AG20443 (cell line): ENCODE measurements around the gene ACCS.
A peak's percentile ranks its signal among the peaks of the same experiment; 100 is the strongest.

Experiments
- DNase-seq: peaks from one replicate; pipeline ENCODE4 v3.0.0; 2012; ENCODE audit warnings: low spot score, mixed read lengths

ACCS gene

DNA sequence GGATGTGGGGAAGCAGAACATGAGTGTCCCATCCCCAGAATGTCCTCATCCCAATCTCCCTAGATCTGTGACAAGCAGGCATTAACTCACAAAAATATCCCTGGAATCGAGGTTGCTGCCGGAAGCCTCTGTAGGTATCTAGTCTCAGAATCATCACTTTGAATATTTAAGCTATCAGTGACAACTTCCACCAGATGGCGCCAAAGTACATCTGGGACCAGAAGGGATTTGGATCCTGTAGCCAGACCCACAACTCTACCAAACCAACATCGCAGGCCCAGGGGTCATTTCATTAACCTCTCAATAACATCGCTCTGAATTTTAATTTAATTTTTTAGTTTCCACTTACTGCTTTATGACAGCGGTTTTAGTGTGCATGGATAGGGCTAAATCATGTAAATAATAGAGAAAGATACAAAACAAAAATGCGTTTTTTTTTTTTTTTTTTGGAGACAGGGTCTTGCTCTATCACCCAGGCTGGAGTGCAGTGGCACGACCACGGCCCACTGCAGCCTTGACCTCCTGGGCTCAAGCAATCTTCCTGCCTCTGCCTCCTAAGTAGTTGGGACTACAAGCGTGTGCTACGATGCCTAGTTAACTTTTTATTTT, 28.3 kb downstream of the ACCS start:
- peak; percentile 85 for DNase-seq

DNA sequence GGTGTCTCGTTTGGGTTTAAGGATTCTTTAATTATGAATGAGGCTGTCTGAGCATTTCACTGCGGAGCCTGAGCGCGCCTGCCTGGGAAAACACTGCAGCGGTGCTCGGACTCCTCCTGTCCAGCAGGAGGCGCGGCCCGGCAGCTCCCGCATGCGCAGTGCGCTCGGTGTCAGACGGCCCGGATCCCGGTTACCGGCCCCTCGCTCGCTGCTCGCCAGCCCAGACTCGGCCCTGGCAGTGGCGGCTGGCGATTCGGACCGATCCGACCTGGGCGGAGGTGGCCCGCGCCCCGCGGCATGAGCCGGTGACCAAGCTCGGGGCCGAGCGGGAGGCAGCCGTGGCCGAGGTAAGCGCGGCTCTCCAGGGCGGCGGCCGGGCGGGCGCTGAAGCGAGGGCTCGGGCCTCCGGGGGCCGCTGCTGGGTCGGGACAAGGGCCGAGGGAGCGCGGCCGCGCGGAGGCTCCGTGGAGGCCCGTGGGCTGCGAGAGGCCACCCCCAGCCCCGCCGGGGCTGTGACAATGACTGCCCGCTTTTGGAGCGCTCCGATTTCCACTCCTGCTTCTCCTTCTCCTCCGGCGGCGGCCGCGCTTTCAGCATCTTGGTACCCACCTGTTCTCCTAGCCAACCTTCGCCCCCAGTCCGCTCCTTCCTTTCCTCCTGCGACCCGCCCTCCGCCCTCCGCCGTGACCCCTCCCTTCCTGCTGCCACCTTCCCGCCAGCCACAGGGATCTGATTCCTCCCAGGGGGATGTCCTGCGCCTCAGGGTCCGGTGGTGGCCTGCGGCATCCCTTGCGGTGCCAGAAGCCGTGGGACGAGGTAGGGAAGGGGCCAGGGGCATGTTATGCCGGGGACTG, 29.7 kb downstream of the ACCS start, which contains the start of gene EXT2:
Gene EXT2, plus strand, starts transcription at position 173 of the 854 bp plus-strand sequence. CDS start 12,035 bp downstream, outside the sequence.
- peak; percentile 100 for DNase-seq

DNA sequence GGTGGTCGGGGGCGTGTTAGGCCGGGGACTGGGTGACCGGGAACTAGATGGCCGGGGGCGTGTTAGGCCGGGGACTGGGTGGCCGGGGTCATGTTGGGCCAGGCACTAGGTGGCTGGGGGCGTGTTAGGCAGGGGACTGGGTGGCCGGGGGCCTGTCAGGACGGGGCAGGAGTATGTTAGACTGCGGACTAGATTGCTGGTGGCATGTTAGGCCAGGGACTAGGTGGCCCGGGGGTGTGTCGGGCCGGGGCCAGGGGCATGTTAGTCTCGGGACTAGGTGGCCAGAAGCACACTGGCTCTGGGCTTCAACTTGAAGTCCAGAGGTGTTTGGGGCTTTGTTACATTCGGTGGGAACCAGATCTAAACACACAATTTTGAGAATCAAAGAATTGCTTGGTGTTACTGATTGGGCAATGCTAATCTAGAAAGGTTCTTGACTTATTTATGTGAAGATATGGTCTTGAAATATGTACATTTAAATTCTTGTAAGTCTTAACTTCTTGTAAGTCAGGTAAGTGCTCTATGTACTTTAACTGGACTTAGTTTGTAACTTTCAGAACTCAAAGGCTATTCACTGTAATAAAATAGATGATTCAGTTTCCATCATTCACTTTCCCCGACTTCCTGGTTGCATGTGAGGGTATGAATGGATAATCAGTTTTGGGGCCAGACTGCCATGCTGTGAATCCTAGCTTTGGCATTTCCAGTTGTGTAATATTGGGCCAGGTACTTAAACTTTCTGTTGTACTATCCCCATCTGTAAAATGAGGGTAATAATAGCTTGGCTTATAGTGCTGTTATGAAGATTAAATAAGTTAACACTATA, 30.5 kb downstream of the ACCS start:
- DNase-seq: peak; percentile 49

DNA sequence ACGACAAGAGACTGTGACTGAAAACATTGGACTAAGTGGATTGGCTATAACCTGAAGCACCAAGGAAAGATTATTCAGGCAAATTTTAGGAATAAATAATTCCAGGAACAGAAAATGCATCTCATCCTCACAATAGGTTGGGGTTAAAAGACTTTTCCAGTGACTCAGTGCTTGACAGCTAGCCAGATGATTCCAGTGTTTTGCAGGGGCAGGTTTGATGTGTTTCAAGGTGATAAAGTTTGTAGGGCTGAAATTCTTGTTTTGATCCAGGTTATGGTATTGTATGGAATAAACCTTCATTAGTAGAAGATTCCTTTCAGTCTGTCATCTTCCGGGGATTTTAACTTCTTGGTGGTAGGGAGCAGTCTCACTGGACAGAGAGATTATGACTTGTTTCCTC, 31.8 kb downstream of the ACCS start:
- DNase-seq: no peak

DNA sequence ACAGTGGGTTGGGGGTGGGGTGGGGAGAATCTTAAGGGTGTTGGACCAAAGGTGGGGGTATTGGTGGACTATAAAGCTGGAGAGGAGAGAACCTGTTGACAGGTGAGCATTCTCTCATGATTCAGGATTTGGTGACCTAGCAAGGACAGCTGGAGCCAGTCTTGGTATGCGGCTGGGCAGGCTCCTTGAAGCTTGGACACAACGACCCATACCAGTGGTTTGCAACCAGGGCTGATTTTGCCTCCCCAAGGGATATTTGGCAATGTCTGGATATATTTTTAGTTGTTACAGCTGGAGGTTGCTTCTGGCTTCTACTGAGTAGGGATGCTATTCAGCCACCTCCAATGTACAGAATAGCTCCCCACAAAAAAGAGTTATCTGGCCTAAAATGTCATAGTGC, 35.0 kb downstream of the ACCS start:
- no peak for DNase-seq

DNA sequence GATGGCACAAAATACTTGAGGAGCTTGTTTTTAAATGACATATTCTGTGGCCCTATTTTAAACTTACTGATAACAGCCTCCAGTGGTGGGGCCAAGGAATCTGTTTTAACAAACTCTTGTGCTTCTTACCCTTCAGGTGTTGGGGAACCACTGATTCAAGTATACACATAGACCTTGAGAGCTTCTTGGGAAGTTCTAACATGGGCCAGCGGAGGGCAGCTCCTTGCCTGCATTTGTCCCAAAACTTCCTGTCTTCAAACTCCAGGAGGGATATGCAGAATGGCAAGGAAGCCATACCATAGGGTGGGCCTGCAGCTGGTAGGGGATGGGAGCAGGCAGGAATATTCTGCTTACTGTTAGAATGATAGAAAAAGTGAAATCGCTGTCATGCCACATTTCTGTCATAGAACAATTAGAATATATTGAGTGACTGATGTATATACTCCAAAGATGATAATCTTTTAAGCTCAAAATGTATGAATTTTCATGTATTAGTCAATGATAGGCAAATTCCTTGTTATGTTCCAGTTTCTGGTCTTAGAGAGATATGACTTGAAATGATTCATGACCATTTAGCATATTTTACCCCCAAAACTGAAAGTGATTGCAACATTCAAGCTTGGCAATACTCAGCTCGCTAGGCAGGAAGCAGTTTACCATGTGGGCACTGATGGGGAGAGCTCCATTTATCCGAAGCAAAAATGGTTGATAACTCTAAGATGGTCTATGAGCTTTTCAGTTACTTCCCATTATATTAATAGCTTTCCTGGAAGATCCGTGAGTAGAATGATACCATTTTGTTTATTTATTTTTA, 38.6 kb downstream of the ACCS start:
- DNase-seq: no peak

DNA sequence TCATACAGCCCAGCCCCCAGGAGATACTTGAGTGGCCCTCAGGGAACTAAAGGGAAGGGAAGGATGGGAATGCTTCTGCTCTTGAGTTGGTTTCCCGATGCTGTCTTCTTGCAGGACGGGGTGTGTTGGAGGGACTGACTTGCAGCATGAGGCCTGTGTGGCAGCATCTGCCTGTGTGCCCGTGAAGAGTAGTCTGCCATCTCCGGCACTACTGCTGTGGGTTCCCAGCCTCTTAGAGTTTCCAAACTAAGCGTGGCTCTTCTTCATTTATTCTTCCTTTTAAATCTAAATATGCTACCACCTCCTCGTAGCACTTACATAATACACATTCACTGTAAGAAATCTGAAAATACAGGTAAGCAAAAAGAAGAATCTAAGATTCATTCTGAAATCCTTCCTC, 42.2 kb downstream of the ACCS start:
- no peak for DNase-seq

DNA sequence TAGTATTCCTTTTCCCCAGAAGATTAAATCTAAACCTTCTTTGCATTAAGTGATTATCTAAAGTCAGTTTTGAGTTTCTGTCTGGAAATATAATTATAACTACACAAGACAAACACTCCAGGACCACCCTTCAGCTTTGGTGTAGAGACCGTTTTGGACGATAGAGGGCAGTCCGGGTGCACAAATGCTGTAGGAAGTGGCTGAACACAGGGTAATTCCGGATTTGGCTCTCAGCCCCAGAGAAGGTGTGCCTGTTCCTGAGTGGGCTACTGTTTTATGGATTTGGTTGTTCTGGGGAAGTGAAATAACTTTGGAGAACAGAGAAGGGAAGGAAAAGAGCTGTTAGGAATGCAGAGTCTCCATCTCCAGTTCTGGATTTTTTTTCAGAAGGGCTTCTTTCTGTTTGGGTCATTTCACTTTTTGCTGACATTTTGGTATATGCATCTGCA, 44.2 kb downstream of the ACCS start:
- peak; percentile 72 for DNase-seq

DNA sequence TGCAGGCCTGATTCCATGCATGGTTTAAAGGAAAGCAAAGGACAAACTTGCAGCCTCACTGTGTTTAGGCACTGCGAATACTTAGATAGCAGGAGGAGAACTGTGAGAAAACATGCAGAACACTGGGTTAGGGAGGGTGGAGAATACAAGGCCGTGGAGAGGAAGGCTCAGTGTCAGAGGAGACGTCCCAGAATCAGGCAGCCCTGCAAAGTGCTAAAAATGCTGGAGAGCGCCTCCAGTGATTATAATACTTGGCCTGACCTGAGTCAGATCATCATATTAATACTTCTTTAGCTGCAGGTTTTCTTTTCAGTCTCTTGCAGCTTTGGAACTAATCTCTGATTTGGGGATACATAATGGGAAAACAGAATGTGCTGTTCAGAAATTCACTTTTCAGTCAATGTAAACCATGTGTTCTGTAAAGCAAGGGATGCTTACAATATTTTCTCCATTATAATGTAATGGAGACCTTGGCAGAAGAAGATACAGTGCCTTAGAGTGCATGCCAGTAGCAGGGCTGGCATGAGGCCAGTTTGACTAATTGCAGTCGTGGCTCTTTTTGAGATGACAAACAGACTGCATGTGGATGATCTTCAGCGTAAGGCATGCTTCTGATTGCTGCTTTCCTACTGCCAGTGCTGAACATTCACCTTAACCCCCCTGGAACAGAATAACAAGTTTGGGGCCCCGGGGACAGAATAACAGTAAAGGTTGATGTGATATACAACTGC, 46.2 kb downstream of the ACCS start:
- peak; percentile 79 for DNase-seq

DNA sequence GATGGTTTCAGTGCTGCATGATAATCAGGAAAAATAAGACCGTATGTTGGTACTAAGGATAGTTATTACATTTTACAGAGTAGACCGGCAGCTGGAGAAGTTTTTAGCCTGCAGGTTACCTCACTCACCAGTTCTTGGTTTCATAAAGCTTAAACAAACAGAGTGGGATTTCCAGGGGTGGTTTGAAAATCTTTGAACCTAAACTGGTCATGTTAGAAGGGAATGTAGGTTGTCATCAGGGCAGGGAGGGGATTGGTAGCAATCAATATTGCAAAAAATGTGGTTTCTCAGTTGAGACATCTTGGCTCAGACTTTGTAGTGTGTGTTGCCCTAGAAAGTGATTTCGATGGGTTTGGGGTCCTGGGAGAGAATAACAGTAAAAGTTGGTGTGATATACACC, 46.9 kb downstream of the ACCS start:
- no peak for DNase-seq

DNA sequence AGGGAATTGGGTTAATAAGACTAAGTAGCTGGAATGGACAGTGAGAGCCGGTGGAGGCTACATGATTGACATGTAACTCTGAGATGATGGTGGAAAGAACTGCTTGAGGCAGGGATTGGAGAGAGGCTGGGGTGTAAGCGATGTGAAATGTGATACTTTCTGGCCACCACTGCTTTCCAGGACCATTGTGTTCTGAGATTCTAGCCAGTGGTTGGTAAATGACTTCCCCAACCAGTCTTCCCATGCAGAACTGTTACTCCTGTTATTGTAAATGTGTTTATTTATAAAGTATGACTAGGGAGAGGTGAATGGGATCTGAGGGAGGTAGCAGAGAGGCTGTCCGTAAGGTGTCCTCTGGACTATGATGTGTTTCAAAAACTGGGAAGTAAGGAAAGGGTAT, 47.5 kb downstream of the ACCS start:
- DNase-seq: no peak

DNA sequence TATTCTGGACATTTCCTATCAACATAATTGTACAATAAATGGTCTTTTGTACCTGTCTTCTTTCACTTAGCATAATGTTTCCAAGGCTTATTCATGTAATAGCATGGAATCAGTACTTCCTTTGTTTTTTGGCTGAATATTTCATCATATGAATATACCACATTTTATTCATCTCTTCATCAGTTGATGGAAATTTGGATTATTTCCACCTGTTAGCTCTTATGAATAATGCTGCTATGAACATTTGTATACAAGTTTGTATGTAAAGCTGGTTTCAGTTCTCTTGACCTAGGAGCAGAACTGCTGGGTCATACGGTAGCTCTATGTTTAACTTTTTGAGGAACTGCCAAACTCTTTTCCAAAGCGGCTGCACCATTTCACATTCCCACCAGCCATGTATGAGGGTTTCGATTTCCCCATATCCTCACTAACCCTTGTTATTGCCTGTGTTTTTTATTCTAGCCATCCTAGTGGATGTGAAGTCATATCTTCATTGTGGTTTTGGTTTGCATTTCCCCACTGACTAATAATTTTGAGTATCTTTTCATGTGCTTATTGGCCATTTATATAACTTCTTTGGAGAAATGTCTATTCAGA, 50.3 kb downstream of the ACCS start:
- no peak for DNase-seq

DNA sequence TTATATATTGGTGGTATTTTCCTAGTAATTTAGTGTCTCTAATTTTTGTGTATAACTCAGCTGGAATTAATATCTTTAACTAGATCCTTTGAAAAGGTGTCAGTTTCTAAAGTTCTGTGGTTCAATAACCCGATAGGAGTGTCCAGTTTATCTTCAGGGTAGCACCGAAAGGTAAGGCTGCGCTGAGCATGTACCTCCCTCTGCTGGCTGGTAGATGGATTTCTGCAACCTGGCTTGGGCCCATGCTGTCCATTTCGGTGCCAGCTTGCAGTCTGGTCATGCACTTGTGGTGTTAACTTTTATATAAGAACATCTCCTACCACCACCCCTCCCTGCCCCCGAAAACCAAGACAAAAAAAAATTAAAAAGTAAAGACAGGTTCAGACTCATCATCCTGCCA, 54.1 kb downstream of the ACCS start:
- no peak for DNase-seq

DNA sequence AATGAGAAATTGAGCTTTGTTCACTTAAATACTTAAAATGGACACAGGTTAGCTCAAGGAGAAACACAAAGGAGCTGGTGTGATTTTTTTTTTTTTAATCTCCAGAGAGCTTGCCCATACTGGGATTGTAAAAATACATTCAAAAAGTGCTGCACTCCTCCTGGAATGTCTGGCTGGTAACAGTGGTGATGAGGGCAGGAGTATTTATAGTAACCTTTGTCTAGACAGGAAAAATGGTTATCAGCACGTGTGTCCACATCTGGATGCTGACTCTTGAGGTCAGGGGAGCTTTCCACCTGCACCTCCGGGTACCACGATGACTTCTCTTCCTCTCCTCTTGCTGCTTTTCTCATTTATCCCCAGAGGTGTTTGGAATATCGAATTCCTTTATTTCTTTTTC, 59.5 kb downstream of the ACCS start:
- DNase-seq: no peak

DNA sequence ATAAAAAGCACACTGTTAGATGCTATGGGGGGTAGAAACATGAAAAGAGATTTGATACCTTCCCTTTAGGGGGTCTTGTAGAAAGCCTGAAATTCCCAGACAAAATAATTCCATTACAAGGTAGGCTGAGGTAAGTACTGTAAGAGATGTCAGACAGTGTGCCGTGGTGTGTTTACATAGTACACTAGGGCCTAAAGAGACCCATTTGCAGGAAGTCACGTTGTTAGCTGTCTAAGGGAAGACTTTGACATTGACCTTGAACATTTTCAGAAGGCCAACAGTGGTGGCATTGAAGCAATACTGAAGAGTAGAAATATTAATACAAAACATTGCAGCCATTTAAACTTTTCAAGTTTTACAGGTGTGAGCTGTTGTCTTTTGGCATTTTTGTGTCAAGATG, 60.2 kb downstream of the ACCS start:
- no peak for DNase-seq

DNA sequence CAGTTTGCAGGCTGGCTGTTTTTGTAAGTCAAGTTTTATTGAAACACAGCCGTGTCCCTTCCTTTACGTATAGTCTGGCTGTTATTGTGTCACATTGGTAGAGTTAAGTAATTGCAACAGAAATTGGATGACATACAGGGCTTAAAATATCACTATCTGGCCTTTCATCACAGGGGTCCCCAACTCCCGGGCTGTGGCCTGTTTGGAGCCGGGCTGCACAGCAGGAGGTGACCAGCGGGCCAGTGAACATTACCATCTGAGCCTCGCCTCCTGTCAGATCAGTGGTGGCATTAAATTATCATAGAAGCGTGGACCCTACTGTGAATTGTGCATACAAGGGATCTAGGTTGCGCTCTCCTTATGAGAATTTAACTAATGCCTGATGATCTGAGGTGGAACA, 61.1 kb downstream of the ACCS start:
- DNase-seq: no peak

DNA sequence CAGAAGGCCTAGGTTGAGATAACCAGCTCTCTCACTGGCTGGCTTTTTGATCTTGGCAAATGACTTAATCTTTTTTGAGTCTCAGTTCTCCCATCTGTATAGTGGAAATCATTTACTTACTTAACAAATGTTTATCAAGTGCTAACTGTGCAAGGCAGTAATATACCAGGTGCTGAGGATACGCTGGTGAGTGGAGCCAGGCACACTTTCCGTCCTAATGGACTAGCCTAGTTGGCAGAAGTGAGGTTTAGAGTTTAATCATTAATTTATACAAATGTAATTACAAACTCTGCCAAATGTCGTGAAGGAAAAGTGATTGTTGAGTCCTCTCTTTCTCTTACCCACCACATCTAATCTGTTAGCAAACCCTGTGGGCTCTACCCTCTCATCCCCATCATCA, 62.7 kb downstream of the ACCS start:
- no peak for DNase-seq

DNA sequence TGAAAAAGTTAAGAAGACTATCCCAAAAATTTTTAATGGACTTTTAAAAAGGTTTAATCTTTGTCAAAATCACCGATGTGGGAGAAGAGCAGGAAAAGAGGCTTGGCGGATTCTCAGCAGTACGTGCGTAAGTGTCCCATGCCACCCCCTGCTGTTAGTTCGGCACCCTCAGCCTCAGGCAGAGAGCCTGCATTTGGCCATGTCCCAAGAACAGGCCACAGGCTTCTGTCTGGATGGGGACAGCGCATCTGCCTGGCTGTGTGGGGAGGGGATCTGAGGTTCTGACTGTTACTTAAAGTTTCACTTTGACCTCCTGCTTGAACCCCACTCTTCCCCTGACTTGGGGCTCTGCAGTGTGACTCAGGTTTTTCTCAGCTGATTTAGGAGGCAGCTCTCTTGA, 64.7 kb downstream of the ACCS start:
- no peak for DNase-seq

DNA sequence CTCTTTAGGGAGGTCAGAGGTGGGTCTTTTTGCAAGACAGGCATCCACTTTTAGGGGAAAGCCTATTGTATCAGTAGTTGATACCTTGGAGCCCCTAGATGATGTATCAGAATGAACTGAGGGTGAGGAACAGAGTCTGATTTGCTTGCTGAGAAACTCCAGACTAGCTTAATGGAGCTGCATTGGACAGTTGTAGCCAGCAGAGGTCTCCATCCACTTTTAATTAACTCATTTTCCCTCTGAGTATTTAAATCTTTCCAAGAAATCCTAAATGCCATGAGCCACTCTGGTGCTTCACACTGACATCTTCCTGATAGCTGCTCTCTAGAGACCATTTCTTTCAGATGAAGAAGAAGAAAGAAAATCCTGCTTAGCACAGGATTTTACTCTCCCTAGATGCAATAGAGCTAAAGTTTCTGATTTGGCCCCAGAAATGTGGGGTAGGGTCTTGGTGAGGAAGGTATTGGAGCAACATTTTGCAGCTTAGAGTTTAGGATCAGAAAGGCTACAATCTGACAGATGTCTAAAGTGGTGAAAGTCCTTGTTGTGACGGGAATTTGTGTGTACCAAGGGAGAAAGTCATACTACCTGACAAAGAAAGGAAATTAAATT, 67.4 kb downstream of the ACCS start:
- DNase-seq: peak; percentile 63
